ENCODE measurements around the gene SDCBP2.

The SDCBP2 gene

GRCh38 chr20:1322511-1323245 is 6.3 kb downstream of the SDCBP2 start:
- TF ChIP-seq CTCF (IDR thresholded peaks at IDR 0.05; ENCODE audit: extremely low read depth, missing control alignments), result no peak
- no peak for DNase-seq (ENCODE audit: low spot score)

DNA sequence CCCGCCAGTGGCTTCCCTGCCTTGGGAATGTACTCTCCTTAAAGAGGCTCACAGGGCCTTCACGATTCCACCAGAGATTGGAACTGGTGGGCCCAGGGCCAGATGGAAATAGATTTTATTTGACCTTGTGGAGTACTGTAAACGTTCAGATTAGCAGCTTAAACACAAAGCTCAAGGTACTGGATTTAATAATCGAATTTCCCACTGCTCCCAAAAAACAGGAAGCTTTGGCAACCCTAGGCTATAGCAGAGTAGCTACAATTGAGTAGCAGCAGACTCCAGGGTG is 7.3 kb downstream of the SDCBP2 start:
- DNase-seq (ENCODE audit: low spot score), result no peak
- TF ChIP-seq CTCF (IDR thresholded peaks at IDR 0.05; ENCODE audit: extremely low read depth, missing control alignments), result no peak

DNA sequence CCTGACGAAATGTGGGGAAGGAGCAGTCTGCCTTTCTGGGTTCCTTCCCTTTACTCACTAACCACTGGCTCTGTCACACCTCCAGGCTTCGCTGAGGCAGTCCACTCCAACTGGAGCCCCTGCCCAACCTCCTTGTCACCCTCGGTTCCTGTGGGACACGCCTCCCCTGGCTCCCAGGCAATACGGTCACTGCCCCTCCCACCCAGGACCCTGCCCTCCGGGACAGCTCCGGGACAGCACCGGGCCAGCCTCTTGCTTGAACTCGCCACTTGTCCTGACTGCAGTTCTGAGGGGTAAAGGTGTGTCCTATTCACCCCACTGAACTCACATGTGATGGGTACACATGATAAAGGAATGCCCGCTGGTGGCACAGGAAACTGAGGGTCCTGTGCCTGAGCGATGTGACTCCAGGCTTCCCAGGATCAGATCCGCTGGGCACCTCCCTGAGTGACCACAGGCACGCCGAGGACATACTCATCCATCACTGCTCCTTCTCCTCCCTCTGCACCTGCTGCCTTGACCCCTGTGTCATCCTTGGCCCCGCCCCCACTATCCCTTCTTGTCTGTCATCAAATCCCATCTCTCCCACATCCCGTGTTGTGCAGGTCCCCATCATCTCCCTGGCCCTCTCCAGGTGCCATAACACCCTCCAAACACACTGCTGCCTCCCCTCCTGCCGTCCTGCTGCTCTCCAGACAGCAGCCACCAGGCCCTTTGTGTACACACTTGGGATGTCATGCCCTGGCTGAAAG is 7.9 kb downstream of the SDCBP2 start:
- DNase-seq (ENCODE audit: low spot score), result no peak
- TF ChIP-seq CTCF (IDR thresholded peaks at IDR 0.05; ENCODE audit: extremely low read depth, missing control alignments), result no peak

DNA sequence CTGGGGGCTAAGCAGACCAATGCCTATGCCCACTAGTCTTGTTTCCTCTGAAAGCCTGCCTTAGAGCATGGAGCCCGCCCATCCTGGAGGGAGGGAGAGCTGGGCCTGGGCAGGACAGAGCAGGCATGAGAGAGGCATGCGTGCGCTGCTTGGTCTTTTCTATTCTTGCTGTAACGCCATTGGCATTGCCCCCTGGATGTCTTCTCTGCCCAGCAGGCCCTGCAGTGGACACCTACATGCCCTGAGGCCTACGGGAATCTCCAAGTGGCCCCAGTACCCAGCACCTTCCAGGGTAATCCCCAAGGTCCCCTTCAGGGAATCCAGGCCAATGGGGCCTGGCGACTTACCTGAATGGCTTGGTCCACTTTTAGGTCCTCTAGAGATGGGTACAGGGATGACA is 8.9 kb downstream of the SDCBP2 start:
- DNase-seq (ENCODE audit: low spot score), result no peak
- no peak for TF ChIP-seq CTCF (IDR thresholded peaks at IDR 0.05; ENCODE audit: extremely low read depth, missing control alignments)

- DNase-seq (ENCODE audit: low spot score), result no peak
- TF ChIP-seq CTCF (IDR thresholded peaks at IDR 0.05; ENCODE audit: extremely low read depth, missing control alignments), result no peak
Observed at GRCh38 chr20:1319462-1319861, 9.5 kb downstream of the SDCBP2 start.

DNA sequence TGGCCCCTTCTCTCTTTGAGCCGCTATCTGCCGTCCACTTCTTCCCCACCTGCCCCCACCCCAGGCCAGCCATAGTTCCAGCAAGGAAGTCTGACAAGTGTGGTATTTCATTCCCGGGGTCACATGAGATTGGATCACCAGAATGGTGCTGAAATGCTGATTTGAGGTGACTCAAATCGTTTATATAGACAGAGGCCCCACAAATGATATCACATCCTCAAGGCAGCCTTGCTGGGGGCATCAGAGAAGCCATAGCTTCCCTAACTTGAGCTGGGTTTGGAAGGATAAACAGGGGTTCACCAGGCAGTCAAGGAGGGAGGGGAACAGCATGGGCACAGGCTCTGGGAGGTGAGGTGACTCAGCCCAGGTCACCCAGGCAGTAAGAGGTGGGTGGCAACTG is 9.9 kb downstream of the SDCBP2 start:
- TF ChIP-seq CTCF (IDR thresholded peaks at IDR 0.05; ENCODE audit: extremely low read depth, missing control alignments), result no peak
- no peak for DNase-seq (ENCODE audit: low spot score)

DNA sequence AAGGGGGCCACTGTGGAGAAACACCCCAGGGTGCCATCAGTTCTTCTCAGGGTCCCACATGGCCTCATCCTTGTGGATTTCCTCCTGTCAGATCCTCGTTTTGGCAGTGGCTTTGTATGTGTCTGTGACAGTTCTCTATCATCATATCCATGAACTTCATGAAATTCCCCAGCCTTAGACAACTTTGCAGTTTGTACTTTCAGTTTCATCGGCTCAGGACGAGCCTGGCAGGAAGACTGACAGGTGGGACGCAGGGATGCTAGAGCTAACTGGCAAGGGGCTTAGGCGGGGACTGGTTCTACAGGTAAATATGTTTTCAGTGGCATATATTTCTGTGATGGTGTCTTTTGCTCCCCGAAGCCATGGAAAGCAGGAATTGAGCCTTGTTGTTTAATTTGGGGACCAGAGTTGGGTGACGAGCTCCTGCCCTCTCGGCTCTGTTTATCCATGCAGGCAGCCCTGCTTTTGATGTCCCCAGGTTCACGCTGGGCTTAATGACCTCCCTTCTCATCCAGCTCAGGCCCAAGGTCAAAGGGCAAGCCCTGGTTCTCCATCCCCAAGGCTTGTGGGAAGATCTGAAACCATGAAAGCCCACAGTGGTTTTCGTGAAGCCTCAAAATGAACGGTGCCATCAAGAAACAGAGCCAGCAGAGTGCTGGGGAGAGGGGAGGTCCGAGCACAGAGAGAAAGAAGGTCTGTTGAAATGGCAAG is 11.2 kb downstream of the SDCBP2 start:
- TF ChIP-seq CTCF (IDR thresholded peaks at IDR 0.05; ENCODE audit: extremely low read depth, missing control alignments), result no peak

More for the DNA sequence above, 11.2 kb downstream of the SDCBP2 start:
- no peak for DNase-seq (ENCODE audit: low spot score)
